GM04504 (cell line): Measurements from ENCODE around the gene CTNND2.
"Not testable (repeated sequence)": the region's sequence is repeated elsewhere in the genome, so short reads cannot be mapped to it uniquely, and the experiment has no call there.

ENCODE experiments used
- DNase-seq: peaks from one replicate; pipeline ENCODE4 v3.0.0-alpha.2; 2012; ENCODE audit warnings: low read depth

CTNND2 gene

GRCh38 chr5:11873587-11873986, 30.7 kb downstream of the CTNND2 start:
- DNase-seq: no peak

- DNase-seq: no peak
Observed at GRCh38 chr5:11869203-11869602, 35.0 kb downstream of the CTNND2 start.

GRCh38 chr5:11863911-11864310, 40.3 kb downstream of the CTNND2 start:
- no peak for DNase-seq

- DNase-seq: no peak
Observed at GRCh38 chr5:11857391-11857790, 46.9 kb downstream of the CTNND2 start.

GRCh38 chr5:11854936-11855335, 49.3 kb downstream of the CTNND2 start:
- DNase-seq: no peak

GRCh38 chr5:11853796-11854195, 50.5 kb downstream of the CTNND2 start:
- DNase-seq: no peak

GRCh38 chr5:11853140-11853539, 51.1 kb downstream of the CTNND2 start:
- DNase-seq: no peak

GRCh38 chr5:11852717-11853087, 51.5 kb downstream of the CTNND2 start:
- no peak for DNase-seq

- no peak for DNase-seq
Observed at GRCh38 chr5:11851965-11852716, 52.1 kb downstream of the CTNND2 start.

GRCh38 chr5:11851416-11851815, 52.8 kb downstream of the CTNND2 start:
- no peak for DNase-seq

- not testable (repeated sequence) for DNase-seq
Observed at GRCh38 chr5:11828566-11828965, 75.7 kb downstream of the CTNND2 start.

- no peak for DNase-seq
Observed at GRCh38 chr5:11822598-11822997, 81.6 kb downstream of the CTNND2 start.

GRCh38 chr5:11815916-11816315, 88.3 kb downstream of the CTNND2 start:
- DNase-seq: no peak

GRCh38 chr5:11815481-11815880, 88.8 kb downstream of the CTNND2 start:
- no peak for DNase-seq

- DNase-seq: no peak
Observed at GRCh38 chr5:11814373-11814772, 89.9 kb downstream of the CTNND2 start.

- DNase-seq: no peak
Observed at GRCh38 chr5:11809407-11809806, 94.8 kb downstream of the CTNND2 start.

- no peak for DNase-seq
Observed at GRCh38 chr5:11803436-11803835, 100.8 kb downstream of the CTNND2 start.

GRCh38 chr5:11801061-11801460, 103.2 kb downstream of the CTNND2 start:
- DNase-seq: no peak

- no peak for DNase-seq
Observed at GRCh38 chr5:11797132-11797531, 107.1 kb downstream of the CTNND2 start.

- DNase-seq: no peak
Observed at GRCh38 chr5:11793396-11793795, 110.8 kb downstream of the CTNND2 start.

GRCh38 chr5:11792621-11793020, 111.6 kb downstream of the CTNND2 start:
- no peak for DNase-seq

- DNase-seq: no peak
Observed at GRCh38 chr5:11791792-11792191, 112.5 kb downstream of the CTNND2 start.

GRCh38 chr5:11790201-11790600, 114.0 kb downstream of the CTNND2 start:
- DNase-seq: no peak

- no peak for DNase-seq
Observed at GRCh38 chr5:11785771-11786352, 118.4 kb downstream of the CTNND2 start.
